H9 (cell line): ENCODE data around the gene CPNE5. TPM values are rescaled to one million over a fixed set of nuclear protein-coding genes. Genes with fewer than 3 reads are reported as not detected.

Experiments
- DNase-seq: peaks from one replicate; pipeline ENCODE4 v3.0.0-alpha.2; 2017
- H2AFZ ChIP-seq: one replicate; pipeline ENCODE4 v1.6.1; 2013; ENCODE audit warnings: mild to moderate bottlenecking, low read length, control low read depth, moderate library complexity
- H2AK5ac ChIP-seq: 2 replicates; pipeline ENCODE4 v1.6.1; 2013; ENCODE audit warnings: low read length, control low read depth, mixed read lengths; ENCODE audit not compliant: insufficient read length
- H2BK120ac ChIP-seq: one replicate; pipeline ENCODE4 v1.6.1; 2013; ENCODE audit warnings: low read depth, mild to moderate bottlenecking, low read length, control low read depth, inconsistent platforms; ENCODE audit not compliant: poor library complexity, severe bottlenecking
- H2BK12ac ChIP-seq: 2 replicates; pipeline ENCODE4 v1.6.1; 2013; ENCODE audit warnings: low read length, control low read depth, mixed read lengths, low read depth; ENCODE audit not compliant: insufficient read length
- H2BK15ac ChIP-seq: 2 replicates; pipeline ENCODE4 v1.6.1; 2013; ENCODE audit warnings: low read depth, low read length, control low read depth
- H2BK20ac ChIP-seq: one replicate; pipeline ENCODE4 v1.6.1; 2013; ENCODE audit warnings: low read depth, mild to moderate bottlenecking, low read length, control low read depth, inconsistent platforms; ENCODE audit not compliant: poor library complexity, severe bottlenecking
- H2BK5ac ChIP-seq: 2 replicates; pipeline ENCODE4 v1.6.1; 2013; ENCODE audit warnings: low read length, control low read depth, mixed read lengths; ENCODE audit not compliant: insufficient read length
- H3K14ac ChIP-seq: 2 replicates; pipeline ENCODE4 v1.6.1; 2013; ENCODE audit warnings: low read length, control low read depth; ENCODE audit not compliant: insufficient read depth
- H3K18ac ChIP-seq: 2 replicates; pipeline ENCODE4 v1.6.1; 2013; ENCODE audit warnings: low read depth, mild to moderate bottlenecking, mixed read lengths, low read length, control low read depth; ENCODE audit not compliant: insufficient read length
- H3K23ac ChIP-seq: 2 replicates; pipeline ENCODE4 v1.6.1; 2013; ENCODE audit warnings: low read length, control low read depth, mixed read lengths, low read depth; ENCODE audit not compliant: insufficient read length
- H3K23me2 ChIP-seq: 2 replicates; pipeline ENCODE4 v1.6.1; 2013; ENCODE audit warnings: low read depth, mild to moderate bottlenecking, mixed read lengths, low read length, control low read depth; ENCODE audit not compliant: insufficient read length, poor library complexity, severe bottlenecking
- H3K27ac ChIP-seq: 2 replicates; pipeline ENCODE4 v1.5.1; 2013; ENCODE audit warnings: low read length, control low read depth, mixed read lengths, low read depth; ENCODE audit not compliant: insufficient read length
- H3K27me3 ChIP-seq: 2 replicates; pipeline ENCODE4 v1.6.1; 2013; ENCODE audit warnings: low read length, control low read depth, inconsistent platforms; ENCODE audit not compliant: insufficient read depth
- H3K4ac ChIP-seq: 2 replicates; pipeline ENCODE4 v1.6.1; 2013; ENCODE audit warnings: low read depth, mild to moderate bottlenecking, control low read depth, inconsistent platforms, low read length, moderate library complexity
- H3K4me1 ChIP-seq: 2 replicates; pipeline ENCODE4 v1.6.1; 2013; ENCODE audit warnings: low read length, control low read depth, inconsistent platforms; ENCODE audit not compliant: insufficient read depth
- H3K4me2 ChIP-seq: 2 replicates; pipeline ENCODE4 v1.6.1; 2013; ENCODE audit warnings: low read length, control low read depth, mixed read lengths; ENCODE audit not compliant: insufficient read length, insufficient read depth
- H3K56ac ChIP-seq: 2 replicates; pipeline ENCODE4 v1.6.1; 2013; ENCODE audit warnings: low read depth, mild to moderate bottlenecking, mixed read lengths, low read length, control low read depth; ENCODE audit not compliant: insufficient read length
- H3K79me1 ChIP-seq: 2 replicates; pipeline ENCODE4 v1.6.1; 2013; ENCODE audit warnings: low read depth, mild to moderate bottlenecking, moderate library complexity, low read length, control low read depth, inconsistent platforms; ENCODE audit not compliant: insufficient read depth, poor library complexity, severe bottlenecking
- H3K79me2 ChIP-seq: 2 replicates; pipeline ENCODE4 v1.6.1; 2013; ENCODE audit warnings: low read length, control low read depth, inconsistent platforms; ENCODE audit not compliant: insufficient read depth
- H3K9ac ChIP-seq: 2 replicates; pipeline ENCODE4 v1.6.1; 2013; ENCODE audit warnings: low read length, control low read depth, mixed read lengths; ENCODE audit not compliant: insufficient read length; ENCODE audit errors: extremely low read depth
- H3K9me3 ChIP-seq: one replicate; pipeline ENCODE4 v1.6.1; 2013; ENCODE audit warnings: low read depth, low read length, inconsistent platforms; ENCODE audit not compliant: control insufficient read depth
- H3T11ph ChIP-seq: one replicate; pipeline ENCODE4 v1.6.1; 2013; ENCODE audit warnings: mild to moderate bottlenecking, low read length, control low read depth, inconsistent platforms
- H4K20me1 ChIP-seq: one replicate; pipeline ENCODE4 v1.6.1; 2013; ENCODE audit not compliant: control insufficient read depth, insufficient read length, insufficient read depth
- H4K5ac ChIP-seq: 2 replicates; pipeline ENCODE4 v1.6.1; 2013; ENCODE audit warnings: low read depth, mild to moderate bottlenecking, mixed read lengths, low read length, control low read depth; ENCODE audit not compliant: insufficient read length
- H4K8ac ChIP-seq: replicated peaks from 2 replicates; pipeline ENCODE4 v1.6.1; 2013; ENCODE audit warnings: low read length, control low read depth, mixed read lengths, low read depth; ENCODE audit not compliant: insufficient read length
- H4K91ac ChIP-seq: 2 replicates; pipeline ENCODE4 v1.6.1; 2013; ENCODE audit warnings: low read depth, mild to moderate bottlenecking, moderate library complexity, mixed read lengths, low read length, control low read depth; ENCODE audit not compliant: insufficient read length
- H3K27ac Mint-ChIP-seq, 3 experiments: 2 replicates in 2 of 3; 3 replicates in 1 of 3; pipeline ENCODE4 v1.8.0; 2020 to 2021; ENCODE audit warnings: mixed read lengths in 3 of 3, mild to moderate bottlenecking in 1 of 3, moderate library complexity in 1 of 3
- H3K27me3 Mint-ChIP-seq: 2 replicates; pipeline ENCODE4 v1.8.0; 2021; ENCODE audit warnings: low read depth, mild to moderate bottlenecking, moderate library complexity, mixed read lengths
- H3K36me3 Mint-ChIP-seq, 3 experiments: 2 replicates in 2 of 3; 3 replicates in 1 of 3; pipeline ENCODE4 v1.8.0; 2020 to 2021; ENCODE audit warnings: low read depth in 3 of 3, mixed read lengths in 3 of 3; ENCODE audit not compliant: insufficient read depth in 1 of 3
- H3K4me1 Mint-ChIP-seq, 2 experiments: 2 replicates each; pipeline ENCODE4 v1.8.0; 2020; ENCODE audit warnings: mixed read lengths in 2 of 2
- H3K4me3 Mint-ChIP-seq, 2 experiments: 2 replicates in 1 of 2; 3 replicates in 1 of 2; pipeline ENCODE4 v1.8.0; 2020 to 2021; ENCODE audit warnings: mild to moderate bottlenecking in 2 of 2, mixed read lengths in 2 of 2, moderate library complexity in 1 of 2
- H3K9me3 Mint-ChIP-seq, 2 experiments: 2 replicates in 1 of 2; 3 replicates in 1 of 2; pipeline ENCODE4 v1.8.0; 2020; ENCODE audit warnings: mild to moderate bottlenecking in 2 of 2, mixed read lengths in 2 of 2, moderate library complexity in 1 of 2
- CTCF ChIP-seq: fragments of 200-600 bp; sonication (generic); conservative IDR thresholded peaks from 3 replicates; pipeline ENCODE4 v1.8.0; 2021; ENCODE audit warnings: antibody characterized with exemption, mild to moderate bottlenecking
- WGBS: extraction: QIAGEN DNeasy Blood & Tissue Kit; methylation state at CpG from one replicate; pipeline ENCODE4 v1.1.7; 2013; ENCODE audit warnings: missing lambda C conversion rate, low lambda C conversion rate, mixed read lengths; ENCODE audit not compliant: insufficient read length; ENCODE audit errors: extremely low coverage; 5-methylcytosine and 5-hydroxymethylcytosine counted together
- total RNA-seq: library from RNA; stranded (reverse); gene quantifications from 2 replicates; pipeline ENCODE4 v1.2.1, GENCODE V29; 2021

Gene CPNE5
- total RNA-seq, 1 experiment from 2014 or later, result 0.52 TPM

GRCh38 chr6:36786055-36786675 is 53.1 kb downstream of the CPNE5 start:
- Mint-ChIP-seq H3K27ac (peak overlapping the region in 2 of 3 experiments; percentile 63 to 65; a peak in 2 of 7 replicates), H3K9me3 (peaks cover 2 to 4% of the 10 kb centered on the region in 2 experiments; a peak in 3 of 5 replicates), H3K4me3 (peak overlapping the region in 1 of 2 experiments; percentile 29; a peak in 1 of 5 replicates), H3K27me3 (no peaks in the 10 kb centered on the region), H3K4me1 (peaks cover 34 to 57% of the 10 kb centered on the region in 2 experiments), H3K36me3 (no peaks in the 10 kb centered on the region; a peak in 1 of 7 replicates)
- no peak overlapping the region for H2BK12ac ChIP-seq
- H3K18ac ChIP-seq, result no peak overlapping the region
- H4K5ac ChIP-seq, result no peak overlapping the region
- H2AFZ ChIP-seq, result no peak overlapping the region
- no peak overlapping the region for H3K9ac ChIP-seq
- H3K27ac ChIP-seq, result no peak overlapping the region
- no peak overlapping the region for H3T11ph ChIP-seq
- H4K20me1 ChIP-seq, result no peaks in the 10 kb centered on the region
- no peak overlapping the region for H3K56ac ChIP-seq
- H2BK20ac ChIP-seq, result no peak overlapping the region
- no peak overlapping the region for H3K14ac ChIP-seq
- H4K91ac ChIP-seq, result no peak overlapping the region
- H2BK120ac ChIP-seq, result no peak overlapping the region
- DNase-seq, result peak; percentile 82
- H3K23ac ChIP-seq, result no peak overlapping the region
- no peak overlapping the region for H3K4ac ChIP-seq
- TF ChIP-seq CTCF, result no peak
- H3K4me2 ChIP-seq, result no peak overlapping the region
- H2BK5ac ChIP-seq, result no peak overlapping the region
- no peaks in the 10 kb centered on the region for H3K9me3 ChIP-seq
- no peaks in the 10 kb centered on the region for H3K79me1 ChIP-seq
- H4K8ac ChIP-seq, result no peak overlapping the region
- H2BK15ac ChIP-seq, result no peak overlapping the region
- H2AK5ac ChIP-seq, result no peak overlapping the region
- no peaks in the 10 kb centered on the region for H3K79me2 ChIP-seq
- no CpG with 5 or more reads among the region's 6 CpGs for WGBS
- no peaks in the 10 kb centered on the region for H3K23me2 ChIP-seq
- no peaks in the 10 kb centered on the region for H3K27me3 ChIP-seq
- H3K4me1 ChIP-seq, result peaks cover 8% of the 10 kb centered on the region; the same call in 1 of the 2 replicates
